IMR-90 (cell line): Measurements from ENCODE around the gene SYNM.

ENCODE experiments used
- BHLHE40 ChIP-seq: fragments of 150-350 bp; IDR thresholded peaks from 2 replicates; pipeline ENCODE4 v1.6.1; 2016; ENCODE audit warnings: mild to moderate bottlenecking, low read depth, low read length
- TF ChIP-seq, protein P1 (sequence below): conservative IDR thresholded peaks from 2 replicates; pipeline ENCODE4 v1.5.1; 2012; ENCODE audit warnings: mild to moderate bottlenecking, low read depth, low read length, improper control_type of control experiment

- no peak for TF ChIP-seq BHLHE40
- TF ChIP-seq, protein P1, sequence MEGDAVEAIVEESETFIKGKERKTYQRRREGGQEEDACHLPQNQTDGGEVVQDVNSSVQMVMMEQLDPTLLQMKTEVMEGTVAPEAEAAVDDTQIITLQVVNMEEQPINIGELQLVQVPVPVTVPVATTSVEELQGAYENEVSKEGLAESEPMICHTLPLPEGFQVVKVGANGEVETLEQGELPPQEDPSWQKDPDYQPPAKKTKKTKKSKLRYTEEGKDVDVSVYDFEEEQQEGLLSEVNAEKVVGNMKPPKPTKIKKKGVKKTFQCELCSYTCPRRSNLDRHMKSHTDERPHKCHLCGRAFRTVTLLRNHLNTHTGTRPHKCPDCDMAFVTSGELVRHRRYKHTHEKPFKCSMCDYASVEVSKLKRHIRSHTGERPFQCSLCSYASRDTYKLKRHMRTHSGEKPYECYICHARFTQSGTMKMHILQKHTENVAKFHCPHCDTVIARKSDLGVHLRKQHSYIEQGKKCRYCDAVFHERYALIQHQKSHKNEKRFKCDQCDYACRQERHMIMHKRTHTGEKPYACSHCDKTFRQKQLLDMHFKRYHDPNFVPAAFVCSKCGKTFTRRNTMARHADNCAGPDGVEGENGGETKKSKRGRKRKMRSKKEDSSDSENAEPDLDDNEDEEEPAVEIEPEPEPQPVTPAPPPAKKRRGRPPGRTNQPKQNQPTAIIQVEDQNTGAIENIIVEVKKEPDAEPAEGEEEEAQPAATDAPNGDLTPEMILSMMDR: no peak
These were observed 7.2 kb upstream of the SYNM start for GRCh38 chr15:99097441-99098410.
